Adrenal gland (tissue), 12 donors: Measurements from ENCODE around the gene BAG2. TPM values are rescaled to one million over a fixed set of nuclear protein-coding genes. Genes with fewer than 3 reads are reported as not detected.

Experiments
- DNase-seq, 7 donors: peaks; one replicate each; pipeline ENCODE4 v3.0.0-alpha.2; 2019 to 2020
- H3K27ac ChIP-seq, 5 donors: fragments of 200-600 bp; sonication (generic) in 4 of 5; 1 replicate in 3 of 5; 2 replicates in 2 of 5; pipeline versions ENCODE4 v1.5.1 to v1.8.0; 2016 to 2020; ENCODE audit warnings: mild to moderate bottlenecking in 1 of 5
- H3K27me3 ChIP-seq: fragments of 200-600 bp; 2 replicates; pipeline ENCODE4 v1.8.0; 2021
- H3K36me3 ChIP-seq, 2 donors: fragments of 200-600 bp; replicated peaks in 1 of 2; 1 replicate in 1 of 2; 2 replicates in 1 of 2; pipeline versions ENCODE4 v1.5.1 to v1.8.0; 2018 to 2022
- H3K4me1 ChIP-seq, 2 donors: fragments of 200-600 bp; replicated peaks in 1 of 2; 1 replicate in 1 of 2; 2 replicates in 1 of 2; pipeline versions ENCODE4 v1.5.1 to v1.8.0; 2018 to 2021
- H3K4me3 ChIP-seq, 4 donors: fragments of 200-600 bp; sonication (generic) in 3 of 4; one replicate each; pipeline ENCODE4 v1.5.1; 2016 to 2018
- H3K9me3 ChIP-seq, 3 donors: fragments of 200-600 bp; sonication (generic) in 1 of 3; replicated peaks in 1 of 3; 1 replicate in 2 of 3; 2 replicates in 1 of 3; pipeline versions ENCODE4 v1.5.1 to v1.8.0; 2016 to 2021
- CTCF ChIP-seq, 6 experiments: fragments of 450-650 bp in 4 of 6; fragments of 200-600 bp in 2 of 6; sonication (generic) in 1 of 6; IDR thresholded peaks; 1 replicate in 5 of 6; 2 replicates in 1 of 6; pipeline versions ENCODE4 v1.5.1 to v1.8.0; 2016 to 2021; ENCODE audit warnings: antibody characterized with exemption in 6 of 6, mild to moderate bottlenecking in 2 of 6, moderate library complexity in 1 of 6
- POLR2A ChIP-seq, 2 donors: fragments of 450-650 bp; IDR thresholded peaks; one replicate each; pipeline ENCODE4 v1.6.1; 2017; ENCODE audit warnings: antibody characterized with exemption in 2 of 2, mild to moderate bottlenecking in 2 of 2, moderate library complexity in 1 of 2
- WGBS, 4 donors: extraction: QIAGEN DNeasy Blood & Tissue Kit in 2 of 4; methylation state at CpG; one replicate each; pipeline versions ENCODE4 v1.1.5 to v1.1.7; 2013 to 2017; 5-methylcytosine and 5-hydroxymethylcytosine counted together
- intact Hi-C, 2 donors: fragments of 100-400 bp; cut with DNase I; formaldehyde crosslinking; loops; one replicate each; pipeline versions ENCODE4 v1.14.1 to v1.15.0; 2022 to 2023
- polyA plus RNA-seq, 3 donors: library from polyadenylated mRNA; stranded (reverse); fragments of 200-250 nt in 2 of 3; fragments of 350-450 nt in 1 of 3; fragmentation: Illumina TruSeq in 1 of 3; extraction: RNeasy Lipid Tissue Mini Kit (QIAGEN cat#74804) in 1 of 3; gene quantifications; one replicate each; pipeline ENCODE4 v1.2.3, GENCODE V29; 2013 to 2014
- total RNA-seq, 9 donors: library from RNA; depleted of rRNA in 4 of 9; stranded (reverse); fragments of >200 nt in 4 of 9; fragments of 120-200 nt in 1 of 9; fragmentation: NEBNext Ultra II Directional in 1 of 9; extraction: Animal tissue kit (Norgen Biotek cat#: 25700) in 1 of 9; gene quantifications; one replicate each; pipeline versions ENCODE4 v1.1.0 to v1.2.4, GENCODE V29; 2013 to 2023
- donor health status: healthy with polysubstance abuse.
- donor health status: Bipolar disorder and iron deficiency.
- donor health status: DM: yes; HTN: yes; CAD: no.
- donor health status: DM: no; HTN: no; CAD: no.
- donor health status: DM: no; HTN: no; CAD: no.
- donor health status: DM: yes; HTN: yes; CAD: no.

BAG2 gene
- total and polyA plus RNA-seq, 12 donors, result 2.6 to 18.0 (median 7.5) TPM

- TF ChIP-seq CTCF (IDR thresholded peaks at IDR 0.05) (no peak), POLR2A (IDR thresholded peaks at IDR 0.05) (peak in 1 of 2 donors; percentile 5)
- WGBS, 4 donors, result 13 to 23% (median 21%) methylated on average over 19 of the region's 19 CpGs
- intact Hi-C loops, result loop anchor here in 1 of 2 donors (10.0 kb wide), 1 partner anchor 52 kb away; the partner anchor contains the start of gene RAB23
- peak overlapping the region in 3 of 4 donors; percentile 34 to 72 (median 60) for H3K4me3 ChIP-seq
- peaks cover 13 to 20% of the 10 kb centered on the region in 2 donors for H3K4me1 ChIP-seq
- H3K9me3 ChIP-seq, result no peaks in the 10 kb centered on the region
- no peaks in the 10 kb centered on the region for H3K36me3 ChIP-seq
- H3K27me3 ChIP-seq, result no peaks in the 10 kb centered on the region
- H3K27ac ChIP-seq, result peak overlapping the region in 4 of 5 donors; percentile 90 to 95 (median 93)
- peak in 5 of 7 donors; percentile 11 to 37 (median 29) for DNase-seq
Observed at GRCh38 chr6:57173056-57173885, 1.1 kb downstream of the BAG2 start.

GRCh38 chr6:57173886-57174510 is 1.9 kb downstream of the BAG2 start:
- Histone ChIP-seq H3K9me3 (no peaks in the 10 kb centered on the region), H3K4me1 (peaks cover 13 to 16% of the 10 kb centered on the region in 2 donors), H3K4me3 (peak overlapping the region in 2 of 4 donors; percentile 60 to 72), H3K27ac (peak overlapping the region in 2 of 5 donors; percentile 36 to 94), H3K27me3 (no peaks in the 10 kb centered on the region), H3K36me3 (no peaks in the 10 kb centered on the region)
- intact Hi-C loops, result loop anchor here in 1 of 2 donors (10.0 kb wide), 1 partner anchor 51 kb away; the partner anchor contains the start of gene RAB23
- no peak for DNase-seq
- 61 to 75% (median 67%) methylated on average over 5 of the region's 5 CpGs for WGBS, 4 donors
- TF ChIP-seq CTCF (IDR thresholded peaks at IDR 0.05) (no peak), POLR2A (IDR thresholded peaks at IDR 0.05) (no peak)

GRCh38 chr6:57174511-57174907 is 2.4 kb downstream of the BAG2 start:
- TF ChIP-seq POLR2A (IDR thresholded peaks at IDR 0.05), result no peak
- no peak for TF ChIP-seq CTCF (IDR thresholded peaks at IDR 0.05)
- Histone ChIP-seq H3K27me3 (no peaks in the 10 kb centered on the region), H3K4me3 (no peak overlapping the region), H3K27ac (peak overlapping the region in 1 of 5 donors; percentile 94), H3K4me1 (peaks cover 13 to 18% of the 10 kb centered on the region in 2 donors), H3K36me3 (no peaks in the 10 kb centered on the region), H3K9me3 (no peaks in the 10 kb centered on the region)
- DNase-seq, result no peak
- WGBS, 4 donors, result 81 to 87% (median 82%) methylated on average over 3 of the region's 3 CpGs
- intact Hi-C loops, result loop anchor here in 1 of 2 donors (10.0 kb wide), 1 partner anchor 50 kb away; the partner anchor contains the start of gene RAB23
